ENCODE measurements around the gene AUTS2.

The AUTS2 gene

DNA sequence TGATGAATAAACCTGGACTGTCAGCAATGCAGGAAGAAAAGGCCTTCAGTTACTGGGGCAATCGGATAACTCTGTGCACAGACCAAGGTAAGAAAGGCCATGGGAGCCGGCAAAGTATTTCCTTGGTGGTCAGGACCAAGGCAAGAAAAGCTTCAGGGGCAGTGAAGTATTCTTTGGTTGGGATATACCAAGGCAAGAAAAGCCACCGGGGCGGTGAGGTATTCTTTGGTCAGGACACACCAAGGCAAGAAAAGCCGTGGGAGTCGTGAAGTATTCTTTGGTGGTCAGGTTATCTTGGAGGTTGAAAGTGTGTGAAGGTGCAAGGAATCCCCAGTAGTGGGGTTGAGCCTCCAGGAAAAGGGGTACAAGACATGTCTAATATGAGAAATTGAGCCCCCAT lies 1238.7 kb downstream of the AUTS2 start:
- no peak for DNase-seq

DNA sequence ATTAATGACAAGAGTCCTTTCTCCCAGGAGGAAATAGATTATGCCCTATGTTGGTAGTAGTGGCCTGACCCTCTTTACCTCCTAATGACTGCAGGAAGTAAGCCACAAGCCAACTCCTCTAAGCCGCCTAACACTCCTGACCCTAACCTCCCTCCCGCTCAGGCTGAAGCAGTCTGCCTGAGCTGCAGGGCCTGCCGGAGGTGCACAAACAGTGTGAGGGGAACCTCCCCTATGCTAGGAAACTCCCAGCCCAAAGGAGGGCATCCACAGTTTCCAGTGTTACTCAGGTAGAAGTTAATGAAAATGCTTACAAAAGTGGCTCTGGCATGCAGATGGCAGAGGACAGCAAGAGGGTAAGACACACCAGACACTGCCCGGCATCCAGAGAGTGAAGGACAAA lies 1239.3 kb downstream of the AUTS2 start:
- no peak for DNase-seq

DNA sequence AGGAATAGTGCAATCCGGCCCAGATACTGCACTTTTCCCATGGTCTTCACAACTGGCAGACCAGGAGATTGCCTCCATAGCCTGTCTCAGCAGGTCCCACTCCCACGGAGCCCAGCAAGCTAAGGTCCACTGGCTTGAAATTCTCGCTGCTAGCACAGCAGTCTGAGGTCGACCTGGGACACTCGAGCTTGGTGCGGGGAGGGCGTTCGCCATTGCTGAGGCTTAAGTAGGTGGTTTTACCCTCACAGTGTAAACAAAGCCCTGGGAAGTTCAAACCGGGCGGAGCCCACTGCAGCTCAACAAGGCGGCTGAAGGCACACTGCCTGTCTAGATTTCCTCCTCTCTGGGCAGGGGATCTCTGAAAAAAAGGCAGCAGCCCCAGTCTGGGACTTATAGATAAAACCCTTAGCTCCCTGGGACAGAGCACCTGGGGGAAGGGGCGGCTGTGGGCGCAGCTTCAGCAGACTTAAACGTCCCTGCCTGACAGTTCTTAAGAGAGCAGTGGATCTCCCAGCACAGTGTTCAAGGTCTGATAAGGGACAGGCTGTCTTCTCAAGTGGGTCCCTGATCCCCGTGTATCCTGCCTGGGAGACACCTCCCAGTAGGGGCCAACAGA lies 1240.1 kb downstream of the AUTS2 start:
- no peak for DNase-seq

Measured in SIG-M5 (cell line).